Kidney epithelial cell (primary cell): ENCODE results near the gene TIMM17B. TPM values are rescaled to one million over a fixed set of nuclear protein-coding genes. Genes with fewer than 3 reads are reported as not detected.
"Not testable (repeated sequence)": the region's sequence is repeated elsewhere in the genome, so short reads cannot be mapped to it uniquely, and the experiment has no call there.

Experiments used
- DNase-seq: peaks from one replicate; pipeline ENCODE4 v3.0.0-alpha.2; 2010; ENCODE audit warnings: low read depth
- H3K27me3 ChIP-seq: 2 replicates; pipeline ENCODE4 v1.6.0; 2011; ENCODE audit warnings: low read length; ENCODE audit not compliant: control insufficient read depth, insufficient read depth
- H3K36me3 ChIP-seq: 2 replicates; pipeline ENCODE4 v1.5.1; 2011; ENCODE audit warnings: low read length; ENCODE audit not compliant: control insufficient read depth, insufficient read depth
- H3K4me3 ChIP-seq: 2 replicates; pipeline ENCODE4 v1.5.1; 2011; ENCODE audit warnings: low read depth, mild to moderate bottlenecking, control low read depth, low read length
- total RNA-seq: library from RNA; depleted of rRNA; stranded (reverse); fragments of >200 nt; gene quantifications from 2 replicates; pipeline ENCODE4 v1.2.3, GENCODE V29; 2015
- TF ChIP-seq, protein P1 (sequence below): IDR thresholded peaks from 2 replicates; pipeline ENCODE4 v1.5.1; 2011; ENCODE audit warnings: mild to moderate bottlenecking, moderate library complexity, low read length, control low read depth, inconsistent platforms; ENCODE audit not compliant: insufficient read depth, poor library complexity, severe bottlenecking

Gene TIMM17B
- total RNA-seq, 1 donor from 2014 or later = 89.4 TPM

DNA sequence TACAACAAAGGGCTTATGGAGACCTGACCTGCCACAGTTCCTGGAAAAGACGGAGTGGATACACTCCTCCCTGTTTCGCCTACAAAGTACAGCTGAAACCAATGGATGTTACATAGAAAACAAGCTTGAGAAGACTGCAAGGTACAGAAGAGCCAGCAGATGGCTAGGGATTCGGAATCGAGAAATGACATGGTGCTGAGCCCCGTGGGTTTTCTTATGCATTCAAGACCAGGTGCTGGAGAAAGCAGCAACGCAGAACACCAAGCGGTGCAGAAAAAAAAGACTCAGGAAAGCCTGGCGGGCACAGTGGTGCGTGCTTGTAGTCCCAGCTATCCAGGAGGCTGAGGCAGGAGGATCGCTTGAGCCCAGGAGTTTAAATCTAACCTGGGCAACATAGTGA, 13.8 kb downstream of the TIMM17B start:
- no peaks in the 10 kb centered on the region for H3K36me3 ChIP-seq
- TF ChIP-seq, protein P1, sequence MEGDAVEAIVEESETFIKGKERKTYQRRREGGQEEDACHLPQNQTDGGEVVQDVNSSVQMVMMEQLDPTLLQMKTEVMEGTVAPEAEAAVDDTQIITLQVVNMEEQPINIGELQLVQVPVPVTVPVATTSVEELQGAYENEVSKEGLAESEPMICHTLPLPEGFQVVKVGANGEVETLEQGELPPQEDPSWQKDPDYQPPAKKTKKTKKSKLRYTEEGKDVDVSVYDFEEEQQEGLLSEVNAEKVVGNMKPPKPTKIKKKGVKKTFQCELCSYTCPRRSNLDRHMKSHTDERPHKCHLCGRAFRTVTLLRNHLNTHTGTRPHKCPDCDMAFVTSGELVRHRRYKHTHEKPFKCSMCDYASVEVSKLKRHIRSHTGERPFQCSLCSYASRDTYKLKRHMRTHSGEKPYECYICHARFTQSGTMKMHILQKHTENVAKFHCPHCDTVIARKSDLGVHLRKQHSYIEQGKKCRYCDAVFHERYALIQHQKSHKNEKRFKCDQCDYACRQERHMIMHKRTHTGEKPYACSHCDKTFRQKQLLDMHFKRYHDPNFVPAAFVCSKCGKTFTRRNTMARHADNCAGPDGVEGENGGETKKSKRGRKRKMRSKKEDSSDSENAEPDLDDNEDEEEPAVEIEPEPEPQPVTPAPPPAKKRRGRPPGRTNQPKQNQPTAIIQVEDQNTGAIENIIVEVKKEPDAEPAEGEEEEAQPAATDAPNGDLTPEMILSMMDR = no peak
- no peaks in the 10 kb centered on the region for H3K27me3 ChIP-seq
- DNase-seq = no peak
- H3K4me3 ChIP-seq = no peak overlapping the region

DNA sequence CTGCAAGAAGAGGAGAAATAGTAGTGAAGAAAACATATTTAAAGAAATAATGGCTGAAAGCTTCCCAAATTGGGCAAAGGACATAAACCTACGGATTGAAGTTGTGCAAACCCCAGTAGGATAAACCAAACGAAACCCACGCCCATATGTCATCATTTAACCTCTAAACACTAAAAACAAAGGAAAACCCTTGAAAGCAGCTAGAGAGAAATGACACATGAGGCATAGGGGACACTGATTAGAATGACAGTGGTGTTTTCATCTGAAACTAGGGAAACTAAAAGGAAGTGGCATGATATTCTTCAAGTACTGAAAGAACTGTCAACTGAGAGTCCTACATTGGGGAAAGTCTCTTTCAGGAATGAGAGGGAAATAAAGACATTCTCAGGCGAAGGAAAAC, 20.6 kb downstream of the TIMM17B start:
- DNase-seq, H3K4me3 ChIP-seq, H3K27me3 ChIP-seq, H3K36me3 ChIP-seq: not testable (repeated sequence)

DNA sequence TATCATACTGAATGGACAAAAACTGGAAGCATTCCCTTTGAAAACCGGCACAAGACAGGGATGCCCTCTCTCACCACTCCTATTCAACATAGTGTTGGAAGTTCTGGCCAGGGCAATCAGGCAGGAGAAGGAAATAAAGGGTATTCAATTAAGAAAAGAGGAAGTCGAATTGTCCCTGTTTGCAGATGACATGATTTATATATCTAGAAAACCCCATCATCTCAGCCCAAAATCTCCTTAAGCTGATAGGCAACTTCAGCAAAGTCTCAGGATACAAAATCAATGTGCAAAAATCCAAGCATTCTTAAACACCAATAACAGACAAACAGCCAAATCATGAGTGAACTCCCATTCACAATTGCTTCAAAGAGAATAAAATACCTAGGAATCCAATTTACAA, 25.6 kb downstream of the TIMM17B start:
- not testable (repeated sequence) for H3K4me3 ChIP-seq, H3K27me3 ChIP-seq, H3K36me3 ChIP-seq, DNase-seq

DNA sequence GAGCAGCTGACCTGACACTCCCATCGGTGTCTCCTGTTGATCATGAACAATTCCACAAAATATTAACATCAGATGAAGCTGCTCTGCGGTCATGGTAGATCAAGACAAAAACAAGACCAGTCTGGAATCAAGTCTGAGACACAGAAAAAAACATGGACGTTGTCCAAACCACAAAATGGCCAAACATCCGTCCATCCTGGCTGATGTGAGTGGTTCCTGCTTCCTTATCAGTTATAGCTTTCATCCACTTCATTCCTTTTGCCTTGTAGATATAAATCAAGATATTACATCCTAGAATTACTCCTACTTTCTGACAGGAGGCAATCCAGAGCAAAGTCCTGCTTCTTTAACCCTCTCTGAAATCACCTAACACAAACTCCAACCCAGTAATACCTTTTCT, 33.4 kb downstream of the TIMM17B start:
- Histone ChIP-seq H3K4me3 (no peak overlapping the region), H3K27me3 (no peaks in the 10 kb centered on the region), H3K36me3 (no peaks in the 10 kb centered on the region)
- TF ChIP-seq, protein P1 = no peak
- no peak for DNase-seq

DNA sequence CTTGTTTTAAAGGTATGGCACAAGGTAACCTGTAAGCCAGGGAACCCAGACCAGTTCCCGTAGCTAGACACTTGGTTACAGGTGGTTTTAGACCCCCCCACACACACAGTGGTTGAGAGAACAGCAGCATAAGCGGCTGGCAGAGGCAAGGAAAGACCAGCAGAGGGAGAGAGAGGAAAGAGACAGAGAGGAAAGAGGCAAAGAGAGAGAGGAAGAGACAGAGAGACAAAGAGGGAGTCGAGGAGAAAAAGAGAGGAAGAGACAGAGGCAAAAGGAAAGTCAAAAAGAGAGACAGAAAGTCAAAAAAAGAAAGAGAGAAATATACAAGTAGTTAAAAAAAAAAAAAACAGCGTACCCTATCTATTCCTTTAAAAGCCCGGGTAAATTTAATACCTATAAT, 42.7 kb downstream of the TIMM17B start:
- DNase-seq = no peak

DNA sequence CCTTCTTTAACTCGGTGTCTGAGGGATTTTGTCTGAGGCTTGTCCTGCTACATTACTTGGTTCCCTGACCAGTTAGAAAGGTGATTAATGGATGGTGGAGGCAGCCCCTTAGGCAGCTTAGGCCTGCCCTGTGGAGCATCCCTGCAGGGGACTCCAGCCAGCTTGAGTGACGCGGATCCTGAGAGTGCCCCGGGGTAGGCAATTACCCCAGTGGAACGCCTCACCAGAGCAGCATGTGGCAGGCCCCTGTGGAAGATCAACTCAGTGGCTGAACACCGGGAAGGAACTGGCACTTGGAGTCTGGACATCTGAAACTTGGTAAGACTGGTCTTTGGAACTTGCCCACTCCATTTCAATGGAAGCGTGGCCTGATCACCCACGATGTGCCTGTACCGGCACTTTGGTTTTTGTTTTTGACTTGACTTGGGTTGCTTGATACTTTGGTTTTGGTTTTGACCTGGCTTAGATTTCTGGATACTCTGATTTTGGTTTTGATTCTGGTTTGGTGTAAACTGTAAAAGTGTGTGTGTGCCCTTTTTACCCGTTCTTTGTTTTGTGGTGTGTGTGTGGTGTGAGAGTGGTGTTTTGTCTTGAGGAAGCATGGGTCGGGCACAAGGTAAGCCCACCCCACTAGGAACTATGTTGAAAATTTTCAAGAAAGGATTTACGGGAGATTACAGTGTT, 43.3 kb downstream of the TIMM17B start:
- H3K4me3 ChIP-seq, DNase-seq, H3K27me3 ChIP-seq, H3K36me3 ChIP-seq: not testable (repeated sequence)

More for the DNA sequence above, 42.7 kb downstream of the TIMM17B start:
- TF ChIP-seq, protein P1 = peak; percentile 22
- H3K36me3 ChIP-seq = no peaks in the 10 kb centered on the region
- no peaks in the 10 kb centered on the region for H3K27me3 ChIP-seq
- no peak overlapping the region for H3K4me3 ChIP-seq

DNA sequence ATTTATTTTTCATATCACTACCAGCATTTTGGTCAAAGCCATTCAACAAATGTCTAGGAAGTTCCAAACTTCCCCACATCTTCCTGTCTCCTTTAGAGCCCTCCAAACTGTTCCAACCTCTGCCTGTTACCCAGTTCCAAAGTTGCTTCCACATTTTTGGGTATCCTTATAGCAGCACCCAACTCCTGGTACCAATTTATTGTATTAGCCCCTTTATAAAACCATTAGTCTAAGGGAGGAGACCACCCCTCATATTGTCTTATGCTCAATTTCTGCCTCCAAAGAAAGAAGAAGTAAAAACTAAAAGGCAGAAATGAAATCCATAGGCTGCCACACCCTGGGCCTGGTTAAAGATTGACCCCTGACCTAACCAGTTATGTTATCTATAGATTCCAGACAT, 44.1 kb downstream of the TIMM17B start:
- DNase-seq, H3K36me3 ChIP-seq, H3K27me3 ChIP-seq, H3K4me3 ChIP-seq: not testable (repeated sequence)

DNA sequence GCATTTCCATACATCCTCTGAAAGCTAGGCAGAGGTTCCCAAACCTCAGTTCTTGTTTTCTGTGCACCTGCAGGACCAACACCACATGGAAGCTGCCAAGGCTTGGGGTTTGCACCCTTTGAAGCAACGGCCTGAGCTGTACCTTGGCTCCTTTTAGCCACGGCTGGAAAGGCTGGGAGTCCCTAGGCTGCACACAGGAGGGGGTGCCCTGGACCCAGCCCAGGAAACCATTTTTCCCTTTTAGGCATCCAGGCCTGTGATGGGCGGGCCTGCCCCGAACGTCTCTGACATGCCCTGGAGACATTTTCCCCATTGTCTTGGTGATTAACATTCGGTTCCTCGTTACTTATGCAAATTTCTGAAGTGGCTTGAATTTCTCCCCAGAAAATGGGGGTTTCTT, 44.7 kb downstream of the TIMM17B start:
- Histone ChIP-seq H3K36me3 (no peaks in the 10 kb centered on the region), H3K4me3 (no peak overlapping the region), H3K27me3 (no peaks in the 10 kb centered on the region)
- no peak for DNase-seq
- TF ChIP-seq, protein P1 = no peak
